NCI-H2196 treated with DMSO at 0.1 percent for 48 hours (cell line): Measurements from ENCODE around the gene WDR86.
A peak's percentile ranks its signal among the peaks of the same experiment; 100 is the strongest.

Source experiments
- DNase-seq: peaks from one replicate; lab custom pipeline; 2025; ENCODE audit not compliant: unreplicated experiment; lab: John Stamatoyannopoulos, UW

The WDR86 gene

DNA sequence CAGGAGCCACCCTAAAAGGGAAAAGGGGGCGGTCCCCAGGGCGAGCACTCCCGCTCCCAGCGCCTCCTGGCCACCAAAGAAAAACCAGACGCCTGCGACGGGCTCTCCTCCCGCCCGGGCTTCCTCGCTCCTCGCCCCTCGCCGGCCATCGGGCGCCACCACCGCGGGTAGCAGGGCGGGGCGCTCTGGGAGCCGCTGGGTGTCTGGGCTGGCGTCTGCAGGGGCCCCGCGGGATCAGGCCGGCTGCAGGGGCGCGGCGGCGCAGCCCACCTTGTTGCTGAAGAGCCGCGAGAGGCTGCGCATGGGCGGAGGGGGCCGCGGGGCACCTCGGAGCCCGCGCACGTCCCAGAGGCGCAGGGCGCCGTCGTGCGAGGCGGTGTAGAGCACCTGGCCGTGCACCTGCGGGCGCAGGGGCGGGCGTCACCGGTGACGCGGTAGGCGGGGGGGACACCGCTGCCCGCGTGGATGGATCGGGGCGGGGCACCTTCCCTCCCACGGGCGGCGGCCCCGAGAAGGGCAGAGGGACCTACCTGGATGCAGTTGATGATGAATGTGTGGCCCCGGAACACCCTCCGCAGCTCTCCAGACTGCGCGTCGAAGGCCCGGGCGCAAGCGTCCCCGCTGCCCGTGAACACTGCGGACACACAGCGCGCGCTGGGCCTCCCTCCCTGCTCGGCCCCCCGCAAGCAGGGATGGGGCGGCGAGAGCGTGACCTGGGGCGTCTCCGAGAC is 28.3 kb downstream of the WDR86 start:
- no peak for DNase-seq

- DNase-seq: no peak
Observed at GRCh38 chr7:151381098-151381347, 28.8 kb downstream of the WDR86 start.

GRCh38 chr7:151380199-151381097 is 29.4 kb downstream of the WDR86 start:
- no peak for DNase-seq

DNA sequence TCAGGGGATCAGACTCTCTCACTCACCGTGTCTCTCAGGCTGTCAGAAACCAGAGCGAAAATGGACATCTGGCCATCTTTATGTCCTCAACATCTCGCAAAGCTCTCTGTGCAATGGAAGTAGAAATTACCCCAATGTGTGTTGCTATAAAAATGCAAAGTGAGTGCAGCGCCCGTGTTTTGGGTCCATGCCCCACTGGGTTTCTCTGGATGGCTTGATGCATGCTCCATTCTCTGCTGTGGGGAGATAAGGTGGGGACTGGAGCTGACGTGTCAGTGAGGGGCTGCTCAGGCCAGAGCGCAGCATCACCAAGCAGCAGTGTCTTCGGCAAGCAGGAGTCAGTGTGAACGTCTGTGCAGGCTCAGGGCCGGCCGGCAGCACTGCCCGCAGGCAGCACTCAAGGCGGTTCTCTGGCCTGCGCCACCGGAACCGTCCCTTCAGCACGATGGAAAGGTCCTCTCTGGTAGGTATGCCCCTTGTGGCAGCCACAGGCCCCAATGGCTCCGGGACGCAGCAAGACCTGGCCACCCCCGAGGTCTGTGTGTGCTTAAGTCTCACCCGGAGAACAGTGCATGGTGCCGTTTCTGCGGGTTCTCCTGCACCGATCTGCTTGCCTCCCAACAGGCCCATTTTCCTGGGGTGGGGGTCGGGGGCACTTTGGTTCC is 30.2 kb downstream of the WDR86 start:
- DNase-seq: no peak

- no peak for DNase-seq
Observed at GRCh38 chr7:151379193-151379520, 30.7 kb downstream of the WDR86 start.

GRCh38 chr7:151378496-151379192 is 31.2 kb downstream of the WDR86 start:
- DNase-seq: no peak

DNA sequence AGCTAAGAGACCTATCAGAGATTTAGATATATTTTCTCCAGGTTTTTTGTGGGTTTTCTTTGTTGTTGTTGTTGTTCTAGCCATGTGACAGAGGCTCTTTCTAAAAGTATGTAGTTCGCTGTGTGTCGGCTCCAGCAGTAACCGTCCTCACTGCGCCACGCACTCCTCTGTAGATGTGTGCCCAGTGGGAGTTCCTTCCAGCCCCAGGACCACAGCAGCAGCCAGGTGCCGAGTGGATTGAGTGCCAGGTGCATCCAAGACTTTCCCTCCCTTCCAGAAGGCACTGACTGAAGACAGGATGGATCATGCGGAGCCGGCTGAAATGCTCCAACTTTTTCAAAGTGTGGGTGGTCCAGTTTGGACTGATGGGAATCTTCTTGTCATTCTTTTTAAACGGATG is 31.8 kb downstream of the WDR86 start:
- no peak for DNase-seq

GRCh38 chr7:151377406-151377805 is 32.4 kb downstream of the WDR86 start:
- no peak for DNase-seq

- DNase-seq: no peak
Observed at GRCh38 chr7:151376218-151376902, 33.5 kb downstream of the WDR86 start.

DNA sequence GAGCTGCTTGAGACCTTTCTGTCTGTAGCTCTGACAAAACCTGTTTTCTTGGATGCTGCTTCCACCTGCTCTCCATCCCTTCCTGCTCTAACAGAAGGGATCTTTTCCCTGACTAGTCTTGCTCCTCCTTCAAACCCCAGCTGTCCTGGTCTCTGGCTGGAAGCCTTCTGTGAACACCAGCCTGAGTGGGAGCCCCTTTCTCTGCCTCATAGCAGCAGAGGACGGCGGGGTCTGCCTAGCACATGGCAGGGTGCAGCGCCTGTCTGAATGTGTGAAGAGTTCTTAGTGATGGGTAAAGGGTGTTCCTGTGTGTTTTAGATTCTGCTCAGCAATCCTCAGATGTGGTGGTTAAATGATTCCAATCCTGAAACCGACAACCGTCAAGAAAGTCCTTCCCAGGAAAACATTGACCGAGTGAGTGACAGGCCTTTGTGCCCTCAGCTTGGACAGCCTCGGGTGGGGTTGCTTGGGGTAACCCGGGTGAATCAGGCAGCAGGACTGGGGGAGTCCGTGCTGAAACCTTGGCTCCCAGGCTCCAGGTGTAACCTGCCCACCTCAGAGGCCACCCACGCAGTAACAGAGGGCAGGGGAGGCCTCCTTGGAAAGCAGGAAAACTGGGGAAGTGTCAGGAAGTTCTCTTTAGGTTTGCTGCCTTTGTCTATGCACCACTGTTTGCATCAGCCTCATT is 34.2 kb downstream of the WDR86 start:
- DNase-seq: no peak

GRCh38 chr7:151374726-151375125 is 35.1 kb downstream of the WDR86 start:
- no peak for DNase-seq

DNA sequence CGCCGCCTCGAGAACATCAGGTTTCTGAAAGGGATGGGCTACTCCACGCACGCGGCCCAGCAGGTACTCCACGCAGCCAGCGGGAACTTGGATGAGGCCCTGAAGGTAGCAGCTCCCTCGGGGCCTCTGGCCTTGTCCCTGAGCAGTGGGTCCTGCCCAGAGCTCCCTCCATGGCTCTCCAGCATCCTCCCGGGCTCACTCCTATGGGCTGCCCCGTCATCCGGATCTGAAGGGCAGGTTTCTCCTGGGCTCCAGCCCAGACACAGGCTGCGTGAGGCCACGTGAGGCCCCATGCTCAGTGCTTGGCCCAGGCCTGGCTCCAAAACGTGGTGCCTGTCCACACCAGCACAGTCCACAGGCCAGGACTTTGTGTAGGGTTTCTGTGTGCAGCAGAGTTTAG is 35.7 kb downstream of the WDR86 start:
- DNase-seq: no peak

GRCh38 chr7:151373599-151373998 is 36.2 kb downstream of the WDR86 start:
- no peak for DNase-seq

DNA sequence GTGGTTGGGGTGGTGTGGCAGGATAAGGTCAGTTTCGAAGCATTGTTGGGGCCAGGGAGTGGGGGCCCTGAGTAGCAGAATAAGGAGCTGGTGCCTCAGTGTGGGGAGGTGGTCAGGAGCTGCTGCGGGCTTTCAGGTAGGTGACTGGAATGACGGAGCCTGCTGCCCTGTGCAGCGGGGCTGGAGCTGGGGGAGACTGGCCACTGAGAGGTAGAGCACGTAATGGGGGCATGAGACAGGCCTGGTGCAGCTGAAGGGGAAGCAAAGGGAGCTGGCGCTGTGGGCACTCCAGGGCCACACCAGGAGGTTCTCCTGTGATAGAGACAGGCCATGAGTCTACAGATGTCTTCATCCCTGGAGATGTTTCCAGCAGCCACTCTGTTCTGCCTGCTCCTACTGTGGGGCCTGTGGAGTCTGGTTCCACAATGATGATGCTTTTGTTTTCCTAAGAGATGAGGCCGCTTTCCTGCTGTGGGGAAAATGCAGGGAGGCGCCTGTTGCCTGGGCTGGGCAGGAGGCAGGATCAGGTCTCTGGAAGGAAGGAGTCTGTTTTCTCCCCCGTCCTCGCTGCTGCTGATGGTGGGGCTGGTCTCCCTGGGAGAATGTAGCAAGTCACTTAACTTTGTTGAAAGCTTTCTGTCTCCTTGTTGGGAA is 37.1 kb downstream of the WDR86 start:
- no peak for DNase-seq

- DNase-seq: no peak
Observed at GRCh38 chr7:151371266-151371665, 38.6 kb downstream of the WDR86 start.

GRCh38 chr7:151368136-151368571 is 41.7 kb downstream of the WDR86 start:
- DNase-seq: peak; percentile 77

DNA sequence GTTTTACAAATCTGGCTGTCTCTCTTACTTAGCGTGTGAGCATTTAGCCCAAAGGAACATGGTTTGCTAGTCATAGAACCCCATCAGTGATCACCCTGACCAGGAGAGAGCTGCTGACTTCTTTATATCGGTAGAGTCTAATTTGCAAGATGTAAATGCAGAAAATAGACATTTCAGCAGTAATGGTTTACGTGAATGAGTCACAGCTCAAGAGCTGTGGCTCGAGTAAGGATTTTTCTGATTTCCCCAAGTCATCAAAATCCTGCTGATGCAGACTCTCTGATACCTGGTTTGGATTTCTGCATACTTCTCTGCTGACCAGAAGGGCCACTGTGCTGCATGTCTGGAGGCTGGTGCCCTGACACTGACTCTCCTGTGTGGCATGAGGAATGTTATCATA is 42.6 kb downstream of the WDR86 start:
- DNase-seq: no peak

DNA sequence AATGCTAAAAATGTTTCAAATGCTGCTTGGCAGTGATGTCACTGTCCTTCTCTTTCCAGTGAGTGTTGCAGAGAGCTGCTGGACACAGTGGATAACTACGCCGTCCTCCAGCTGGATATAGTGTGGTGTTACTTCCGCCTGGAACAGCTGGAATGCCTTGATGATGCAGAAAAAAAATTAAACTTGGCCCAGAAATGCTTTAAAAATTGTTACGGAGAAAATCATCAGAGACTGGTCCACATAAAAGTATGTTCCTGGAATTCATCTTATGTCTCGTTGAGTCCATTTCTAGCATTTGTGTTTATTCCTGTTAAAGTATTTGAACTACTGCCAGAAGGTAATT is 43.0 kb downstream of the WDR86 start:
- no peak for DNase-seq

- DNase-seq: no peak
Observed at GRCh38 chr7:151366166-151366879, 43.5 kb downstream of the WDR86 start.
